HepG2 (cell line): Measurements from ENCODE around the gene TP53I3. TPM values are rescaled to one million over a fixed set of nuclear protein-coding genes. Genes with fewer than 3 reads are reported as not detected.

ENCODE experiments used
- ARID4A ChIP-seq: sonication (generic); formaldehyde crosslinking; IDR thresholded peaks from 2 replicates; pipeline ENCODE4 v1.5.0; 2020; ENCODE audit warnings: mild to moderate bottlenecking, missing genetic modification reagents, borderline replicate concordance
- CBX1 ChIP-seq: IDR thresholded peaks from one replicate; pipeline ENCODE4 v1.6.1; 2016; ENCODE audit warnings: antibody characterized with exemption, low read depth
- ESRRA ChIP-seq: sonication (generic); formaldehyde crosslinking; IDR thresholded peaks from 2 replicates; pipeline ENCODE4 v1.5.1; 2020; ENCODE audit warnings: mild to moderate bottlenecking, low read depth, missing genetic modification reagents
- HINFP ChIP-seq: sonication (generic); formaldehyde crosslinking; IDR thresholded peaks from 2 replicates; pipeline ENCODE4 v1.4.0; 2020; ENCODE audit warnings: low read depth, mild to moderate bottlenecking, missing genetic modification reagents
- HOXA7 ChIP-seq: sonication (generic); formaldehyde crosslinking; IDR thresholded peaks from 2 replicates; pipeline ENCODE4 v1.8.1; 2022; ENCODE audit warnings: mild to moderate bottlenecking, missing genetic modification reagents, moderate library complexity
- KDM6A ChIP-seq: IDR thresholded peaks from 2 replicates; pipeline ENCODE4 v1.6.1; 2016; ENCODE audit warnings: low read depth
- MEF2D ChIP-seq: sonication (generic); formaldehyde crosslinking; IDR thresholded peaks from 2 replicates; pipeline ENCODE4 v1.5.1; 2020; ENCODE audit warnings: mild to moderate bottlenecking, missing genetic modification reagents
- NR2F2 ChIP-seq: IDR thresholded peaks from 2 replicates; pipeline ENCODE4 v1.6.1; 2012; ENCODE audit warnings: low read depth, inconsistent platforms, borderline replicate concordance
- NRL ChIP-seq: sonication (generic); formaldehyde crosslinking; IDR thresholded peaks from 2 replicates; pipeline ENCODE4 v1.5.0; 2020; ENCODE audit warnings: missing genetic modification reagents, mild to moderate bottlenecking, moderate library complexity, borderline replicate concordance
- PAWR ChIP-seq: sonication (generic); formaldehyde crosslinking; IDR thresholded peaks from 2 replicates; pipeline ENCODE4 v1.4.0; 2020; ENCODE audit warnings: missing genetic modification reagents, mild to moderate bottlenecking, borderline replicate concordance
- RFXANK ChIP-seq: IDR thresholded peaks from 2 replicates; pipeline ENCODE4 v1.6.1; 2016
- SNAPC2 ChIP-seq: sonication (generic); formaldehyde crosslinking; IDR thresholded peaks from 2 replicates; pipeline ENCODE4 v1.8.1; 2022; ENCODE audit warnings: mild to moderate bottlenecking, missing genetic modification reagents
- TCF12 ChIP-seq, 2 experiments: fragments of 450-650 bp in 1 of 2; sonication (generic) in 1 of 2; formaldehyde crosslinking in 1 of 2; IDR thresholded peaks; 2 replicates each; pipeline versions ENCODE4 v1.6.1 to v1.8.0; 2017 to 2022; ENCODE audit warnings: antibody characterized with exemption in 1 of 2, mild to moderate bottlenecking in 1 of 2, missing genetic modification reagents in 1 of 2, moderate library complexity in 1 of 2
- ZC3H4 ChIP-seq: sonication (generic); formaldehyde crosslinking; IDR thresholded peaks from 2 replicates; pipeline ENCODE4 v1.4.0; 2020; ENCODE audit warnings: missing genetic modification reagents, borderline replicate concordance
- ZFAT ChIP-seq: sonication (generic); formaldehyde crosslinking; conservative IDR thresholded peaks from 2 replicates; pipeline ENCODE4 v1.8.1; 2023; ENCODE audit warnings: missing genetic modification reagents, inconsistent platforms
- ZFP1 ChIP-seq: IDR thresholded peaks from 2 replicates; pipeline ENCODE4 v1.6.1; 2016
- ZFP82 ChIP-seq: sonication (generic); formaldehyde crosslinking; IDR thresholded peaks from 2 replicates; pipeline ENCODE4 v1.5.1; 2020; ENCODE audit warnings: mild to moderate bottlenecking, missing genetic modification reagents, borderline replicate concordance
- ZNF44 ChIP-seq: sonication (generic); formaldehyde crosslinking; IDR thresholded peaks from 2 replicates; pipeline ENCODE4 v1.5.1; 2020; ENCODE audit warnings: mild to moderate bottlenecking, missing genetic modification reagents
- ZNF503 ChIP-seq: sonication (generic); formaldehyde crosslinking; IDR thresholded peaks from 2 replicates; pipeline ENCODE4 v1.4.0; 2020; ENCODE audit warnings: missing genetic modification reagents
- ZNF672 ChIP-seq: sonication (generic); formaldehyde crosslinking; IDR thresholded peaks from 2 replicates; pipeline ENCODE4 v1.8.1; 2022; ENCODE audit warnings: missing genetic modification reagents
- ZNF713 ChIP-seq: sonication (generic); formaldehyde crosslinking; IDR thresholded peaks from 2 replicates; pipeline ENCODE4 v1.4.0; 2020; ENCODE audit warnings: mild to moderate bottlenecking, missing genetic modification reagents
- ZNF724P ChIP-seq: sonication (generic); formaldehyde crosslinking; IDR thresholded peaks from 2 replicates; pipeline ENCODE4 v1.8.0; 2022; ENCODE audit warnings: missing genetic modification reagents, borderline replicate concordance
- ZSCAN30 ChIP-seq: sonication (generic); formaldehyde crosslinking; IDR thresholded peaks from 2 replicates; pipeline ENCODE4 v1.5.0; 2020; ENCODE audit warnings: mild to moderate bottlenecking, missing genetic modification reagents
- polyA plus RNA-seq, 8 experiments: library from polyadenylated mRNA; depleted of rRNA in 3 of 8; stranded (reverse) in 7 of 8; unstranded in 1 of 8; fragments of >200 nt; fragmentation: Illumina TruSeq in 4 of 8; extraction: Trizol in 4 of 8; gene quantifications; 2 replicates each; pipeline versions ENCODE4 v1.2.1 to v1.2.3, GENCODE V29; 2011 to 2016; ENCODE audit warnings: low read depth in 4 of 8, missing spikeins in 1 of 8, mixed read lengths in 1 of 8; ENCODE audit not compliant: insufficient read depth in 1 of 8
- total RNA-seq, 5 experiments: library from RNA; depleted of rRNA; stranded (reverse); fragments of >200 nt; fragmentation: Illumina TruSeq; extraction: Trizol; gene quantifications; 2 replicates each; pipeline ENCODE4 v1.2.3, GENCODE V29; 2016; ENCODE audit warnings: low read depth in 1 of 5

The TP53I3 gene
- total and polyA plus RNA-seq, 2 of the 13 experiments (the other 11 are each of a cell fraction or from before 2014, with no cell fraction given), result 25.0 to 44.1 TPM

- TF ChIP-seq NRL (no peak), MEF2D (CRISPR knock-in tag) (no peak), ZNF44 (no peak), ZNF672 (CRISPR knock-in tag) (no peak), ZFP82 (CRISPR knock-in tag) (no peak), ZNF503 (CRISPR knock-in tag) (no peak), ESRRA (no peak), TCF12 (IDR thresholded peaks at IDR 0.05) (no peak), TCF12 (CRISPR knock-in tag; IDR thresholded peaks at IDR 0.05) (no peak), KDM6A (no peak), ZC3H4 (CRISPR knock-in tag) (no peak), CBX1 (no peak), ZFP1 (no peak), ARID4A (CRISPR knock-in tag) (no peak), ZFAT (CRISPR knock-in tag) (no peak), NR2F2 (no peak), ZNF713 (no peak), SNAPC2 (no peak), ZSCAN30 (CRISPR knock-in tag) (0 out of 2 replicates have a peak, but pooled peaks have one; percentile 14), RFXANK (CRISPR knock-in tag) (no peak), PAWR (CRISPR knock-in tag) (no peak), ZNF724P (CRISPR knock-in tag) (no peak), HOXA7 (no peak), HINFP (CRISPR knock-in tag) (no peak)
Observed at GRCh38 chr2:24045511-24046508, 38.8 kb downstream of the TP53I3 start (continued).
